Measurements from ENCODE around the gene VEPH1.

VEPH1 gene

GRCh38 chr3:157502916-157503595, at the start of gene VEPH1:
VEPH1 (minus strand) TSS chr3:157503416; CDS start chr3:157495349, 8,067 bp downstream.
- DNase-seq (ENCODE audit: low read depth in 3 of 3): no peak

GRCh38 chr3:157551961-157552360, 48.7 kb upstream of the VEPH1 start:
- DNase-seq (ENCODE audit: low read depth in 3 of 3): no peak

- no peak for DNase-seq (ENCODE audit: low read depth in 3 of 3)
Measured at GRCh38 chr3:157549498-157549897, 46.3 kb upstream of the VEPH1 start.

- no peak for DNase-seq (ENCODE audit: low read depth in 3 of 3)
Measured at GRCh38 chr3:157544501-157545130, 41.4 kb upstream of the VEPH1 start.

- no peak for DNase-seq (ENCODE audit: low read depth in 3 of 3)
Measured at GRCh38 chr3:157543501-157544035, 40.4 kb upstream of the VEPH1 start.

GRCh38 chr3:157542711-157543500, 39.7 kb upstream of the VEPH1 start:
- no peak for DNase-seq (ENCODE audit: low read depth in 3 of 3)

GRCh38 chr3:157541506-157542236, 38.5 kb upstream of the VEPH1 start:
- no peak for DNase-seq (ENCODE audit: low read depth in 3 of 3)

GRCh38 chr3:157540656-157541055, 37.4 kb upstream of the VEPH1 start:
- DNase-seq (ENCODE audit: low read depth in 3 of 3): no peak

- DNase-seq (ENCODE audit: low read depth in 3 of 3): no peak
Measured at GRCh38 chr3:157535667-157536066, 32.5 kb upstream of the VEPH1 start.

- no peak for DNase-seq (ENCODE audit: low read depth in 3 of 3)
Measured at GRCh38 chr3:157534725-157535161, 31.5 kb upstream of the VEPH1 start.

GRCh38 chr3:157533298-157534070, 30.3 kb upstream of the VEPH1 start:
- no peak for DNase-seq (ENCODE audit: low read depth in 3 of 3)

- DNase-seq (ENCODE audit: low read depth in 3 of 3): no peak
Measured at GRCh38 chr3:157532529-157533297, 29.5 kb upstream of the VEPH1 start.

- DNase-seq (ENCODE audit: low read depth in 3 of 3): no peak
Measured at GRCh38 chr3:157531771-157532170, 28.6 kb upstream of the VEPH1 start.

GRCh38 chr3:157531301-157531660, 28.1 kb upstream of the VEPH1 start:
- DNase-seq (ENCODE audit: low read depth in 3 of 3): no peak

- DNase-seq (ENCODE audit: low read depth in 3 of 3): no peak
Measured at GRCh38 chr3:157530637-157531300, 27.6 kb upstream of the VEPH1 start.

GRCh38 chr3:157529751-157530150, 26.5 kb upstream of the VEPH1 start:
- DNase-seq (ENCODE audit: low read depth in 3 of 3): no peak

GRCh38 chr3:157529085-157529484, 25.9 kb upstream of the VEPH1 start:
- DNase-seq (ENCODE audit: low read depth in 3 of 3): no peak

- no peak for DNase-seq (ENCODE audit: low read depth in 3 of 3)
Measured at GRCh38 chr3:157527131-157527881, 24.1 kb upstream of the VEPH1 start.

- no peak for DNase-seq (ENCODE audit: low read depth in 3 of 3)
Measured at GRCh38 chr3:157526036-157526435, 22.8 kb upstream of the VEPH1 start.
